ENCODE data around the gene PTPRM.

DNA sequence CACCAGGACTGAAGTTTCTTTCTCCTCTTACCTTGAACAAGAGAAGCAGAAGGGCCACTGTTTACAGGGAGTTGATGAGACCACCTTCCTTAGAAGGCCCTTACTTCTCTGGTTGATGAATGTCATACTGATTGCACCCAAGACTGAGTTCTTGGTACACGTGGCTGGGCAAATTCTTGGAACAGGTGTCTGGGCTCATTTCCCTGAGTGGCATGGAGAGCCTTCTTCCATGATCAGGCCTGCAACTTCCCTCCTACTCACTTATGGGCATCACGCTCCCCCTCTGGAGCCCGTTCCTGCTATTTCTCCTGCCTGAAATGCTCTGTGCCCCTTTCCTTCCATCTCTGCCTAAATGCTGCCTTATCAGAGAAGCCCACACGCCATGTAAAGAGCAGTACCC lies 110.3 kb downstream of the PTPRM start:
- TF ChIP-seq, protein P1, sequence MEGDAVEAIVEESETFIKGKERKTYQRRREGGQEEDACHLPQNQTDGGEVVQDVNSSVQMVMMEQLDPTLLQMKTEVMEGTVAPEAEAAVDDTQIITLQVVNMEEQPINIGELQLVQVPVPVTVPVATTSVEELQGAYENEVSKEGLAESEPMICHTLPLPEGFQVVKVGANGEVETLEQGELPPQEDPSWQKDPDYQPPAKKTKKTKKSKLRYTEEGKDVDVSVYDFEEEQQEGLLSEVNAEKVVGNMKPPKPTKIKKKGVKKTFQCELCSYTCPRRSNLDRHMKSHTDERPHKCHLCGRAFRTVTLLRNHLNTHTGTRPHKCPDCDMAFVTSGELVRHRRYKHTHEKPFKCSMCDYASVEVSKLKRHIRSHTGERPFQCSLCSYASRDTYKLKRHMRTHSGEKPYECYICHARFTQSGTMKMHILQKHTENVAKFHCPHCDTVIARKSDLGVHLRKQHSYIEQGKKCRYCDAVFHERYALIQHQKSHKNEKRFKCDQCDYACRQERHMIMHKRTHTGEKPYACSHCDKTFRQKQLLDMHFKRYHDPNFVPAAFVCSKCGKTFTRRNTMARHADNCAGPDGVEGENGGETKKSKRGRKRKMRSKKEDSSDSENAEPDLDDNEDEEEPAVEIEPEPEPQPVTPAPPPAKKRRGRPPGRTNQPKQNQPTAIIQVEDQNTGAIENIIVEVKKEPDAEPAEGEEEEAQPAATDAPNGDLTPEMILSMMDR (IDR thresholded peaks at IDR 0.05 in 2 of 3, conservative IDR thresholded peaks at IDR 0.05 in 1 of 3; ENCODE audit: borderline replicate concordance in 1 of 3, insufficient read depth in 1 of 3, low read depth in 2 of 3, low read length in 2 of 3): no peak
- TF ChIP-seq, protein P2, sequence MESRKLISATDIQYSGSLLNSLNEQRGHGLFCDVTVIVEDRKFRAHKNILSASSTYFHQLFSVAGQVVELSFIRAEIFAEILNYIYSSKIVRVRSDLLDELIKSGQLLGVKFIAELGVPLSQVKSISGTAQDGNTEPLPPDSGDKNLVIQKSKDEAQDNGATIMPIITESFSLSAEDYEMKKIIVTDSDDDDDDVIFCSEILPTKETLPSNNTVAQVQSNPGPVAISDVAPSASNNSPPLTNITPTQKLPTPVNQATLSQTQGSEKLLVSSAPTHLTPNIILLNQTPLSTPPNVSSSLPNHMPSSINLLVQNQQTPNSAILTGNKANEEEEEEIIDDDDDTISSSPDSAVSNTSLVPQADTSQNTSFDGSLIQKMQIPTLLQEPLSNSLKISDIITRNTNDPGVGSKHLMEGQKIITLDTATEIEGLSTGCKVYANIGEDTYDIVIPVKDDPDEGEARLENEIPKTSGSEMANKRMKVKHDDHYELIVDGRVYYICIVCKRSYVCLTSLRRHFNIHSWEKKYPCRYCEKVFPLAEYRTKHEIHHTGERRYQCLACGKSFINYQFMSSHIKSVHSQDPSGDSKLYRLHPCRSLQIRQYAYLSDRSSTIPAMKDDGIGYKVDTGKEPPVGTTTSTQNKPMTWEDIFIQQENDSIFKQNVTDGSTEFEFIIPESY (IDR thresholded peaks at IDR 0.05; ENCODE audit: extremely low read depth, insufficient replicate concordance, low read length): no peak
- TF ChIP-seq POLR2A (IDR thresholded peaks at IDR 0.05; ENCODE audit: borderline replicate concordance, extremely low read depth, insufficient read depth, insufficient read length): no peak
- TF ChIP-seq TCF7L2 (IDR thresholded peaks at IDR 0.05; ENCODE audit: borderline replicate concordance, extremely low read depth, insufficient read depth, insufficient read length): no peak
- TF ChIP-seq CBX3 (IDR thresholded peaks at IDR 0.05; ENCODE audit: low read depth): no peak
- TF ChIP-seq POLR2AphosphoS5 (IDR thresholded peaks at IDR 0.05; ENCODE audit: low read depth, low read length): no peak
- no peak for TF ChIP-seq SP1 (IDR thresholded peaks at IDR 0.05; ENCODE audit: low read depth)
- no peak for TF ChIP-seq JUND (IDR thresholded peaks at IDR 0.05)
- TF ChIP-seq RAD21 (IDR thresholded peaks at IDR 0.05; ENCODE audit: low read depth): no peak
- TF ChIP-seq ZNF274 (IDR thresholded peaks at IDR 0.05; ENCODE audit: low read depth, low read length): no peak
- no peak for TF ChIP-seq EZH2phosphoT487 (IDR thresholded peaks at IDR 0.05; ENCODE audit: borderline replicate concordance)
- TF ChIP-seq, protein P3, sequence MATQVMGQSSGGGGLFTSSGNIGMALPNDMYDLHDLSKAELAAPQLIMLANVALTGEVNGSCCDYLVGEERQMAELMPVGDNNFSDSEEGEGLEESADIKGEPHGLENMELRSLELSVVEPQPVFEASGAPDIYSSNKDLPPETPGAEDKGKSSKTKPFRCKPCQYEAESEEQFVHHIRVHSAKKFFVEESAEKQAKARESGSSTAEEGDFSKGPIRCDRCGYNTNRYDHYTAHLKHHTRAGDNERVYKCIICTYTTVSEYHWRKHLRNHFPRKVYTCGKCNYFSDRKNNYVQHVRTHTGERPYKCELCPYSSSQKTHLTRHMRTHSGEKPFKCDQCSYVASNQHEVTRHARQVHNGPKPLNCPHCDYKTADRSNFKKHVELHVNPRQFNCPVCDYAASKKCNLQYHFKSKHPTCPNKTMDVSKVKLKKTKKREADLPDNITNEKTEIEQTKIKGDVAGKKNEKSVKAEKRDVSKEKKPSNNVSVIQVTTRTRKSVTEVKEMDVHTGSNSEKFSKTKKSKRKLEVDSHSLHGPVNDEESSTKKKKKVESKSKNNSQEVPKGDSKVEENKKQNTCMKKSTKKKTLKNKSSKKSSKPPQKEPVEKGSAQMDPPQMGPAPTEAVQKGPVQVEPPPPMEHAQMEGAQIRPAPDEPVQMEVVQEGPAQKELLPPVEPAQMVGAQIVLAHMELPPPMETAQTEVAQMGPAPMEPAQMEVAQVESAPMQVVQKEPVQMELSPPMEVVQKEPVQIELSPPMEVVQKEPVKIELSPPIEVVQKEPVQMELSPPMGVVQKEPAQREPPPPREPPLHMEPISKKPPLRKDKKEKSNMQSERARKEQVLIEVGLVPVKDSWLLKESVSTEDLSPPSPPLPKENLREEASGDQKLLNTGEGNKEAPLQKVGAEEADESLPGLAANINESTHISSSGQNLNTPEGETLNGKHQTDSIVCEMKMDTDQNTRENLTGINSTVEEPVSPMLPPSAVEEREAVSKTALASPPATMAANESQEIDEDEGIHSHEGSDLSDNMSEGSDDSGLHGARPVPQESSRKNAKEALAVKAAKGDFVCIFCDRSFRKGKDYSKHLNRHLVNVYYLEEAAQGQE (IDR thresholded peaks at IDR 0.05; ENCODE audit: low read depth): no peak
- no peak for TF ChIP-seq EZH2 (IDR thresholded peaks at IDR 0.05)
- TF ChIP-seq, protein P4, sequence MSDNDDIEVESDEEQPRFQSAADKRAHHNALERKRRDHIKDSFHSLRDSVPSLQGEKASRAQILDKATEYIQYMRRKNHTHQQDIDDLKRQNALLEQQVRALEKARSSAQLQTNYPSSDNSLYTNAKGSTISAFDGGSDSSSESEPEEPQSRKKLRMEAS (IDR thresholded peaks at IDR 0.05): no peak

All from HCT116 (cell line).